ENCODE measurements around the gene PVALEF. TPM values are rescaled to one million over a fixed set of nuclear protein-coding genes. Genes with fewer than 3 reads are reported as not detected.

PVALEF gene
- total RNA-seq, 1 donor: not detected

GRCh38 chr17:81200201-81200600, 34.9 kb downstream of the PVALEF start:
- no peaks in the 10 kb centered on the region for H3K4me1 ChIP-seq (ENCODE audit: insufficient read depth, low read length)
- TF ChIP-seq CTCF (IDR thresholded peaks at IDR 0.05; ENCODE audit: extremely low read depth, low read depth, low read length): no peak
- H3K4me2 ChIP-seq (ENCODE audit: insufficient read depth, low read length): no peak overlapping the region

GRCh38 chr17:81200695-81201580, 35.6 kb downstream of the PVALEF start:
- Histone ChIP-seq H3K4me3 (ENCODE audit: insufficient read depth, low read length) (no peak overlapping the region), H3K36me3 (ENCODE audit: insufficient read depth, low read length) (no peaks in the 10 kb centered on the region)
- TF ChIP-seq CTCF (IDR thresholded peaks at IDR 0.05; ENCODE audit: extremely low read depth, low read depth, low read length): peak; percentile 69

More at GRCh38 chr17:81200201-81200600, 34.9 kb downstream of the PVALEF start:
- Histone ChIP-seq H3K36me3 (ENCODE audit: insufficient read depth, low read length) (no peaks in the 10 kb centered on the region), H4K20me1 (ENCODE audit: insufficient read depth, low read length) (no peaks in the 10 kb centered on the region), H3K79me2 (ENCODE audit: insufficient read depth, low read length) (no peaks in the 10 kb centered on the region), H2AFZ (ENCODE audit: low read length) (peak overlapping the region; percentile 74), H3K27me3 (ENCODE audit: insufficient read depth, low read length) (no peaks in the 10 kb centered on the region), H3K9me3 (ENCODE audit: low read depth, low read length) (no peaks in the 10 kb centered on the region), H3K27ac (ENCODE audit: low read depth, low read length) (no peak overlapping the region), H3K4me3 (ENCODE audit: insufficient read depth, low read length) (no peak overlapping the region)
- DNase-seq (ENCODE audit: insufficient read length, low spot score, missing footprints): no peak

GRCh38 chr17:81202318-81202717, 37.0 kb downstream of the PVALEF start:
- no peaks in the 10 kb centered on the region for H4K20me1 ChIP-seq (ENCODE audit: insufficient read depth, low read length)
- no peaks in the 10 kb centered on the region for H3K27me3 ChIP-seq (ENCODE audit: insufficient read depth, low read length)
- H3K27ac ChIP-seq (ENCODE audit: low read depth, low read length): no peak overlapping the region
- no peak overlapping the region for H2AFZ ChIP-seq (ENCODE audit: low read length)
- DNase-seq (ENCODE audit: insufficient read length, low spot score, missing footprints): no peak
- no peak overlapping the region for H3K4me2 ChIP-seq (ENCODE audit: insufficient read depth, low read length)
- no peaks in the 10 kb centered on the region for H3K9me3 ChIP-seq (ENCODE audit: low read depth, low read length)
- no peak overlapping the region for H3K4me3 ChIP-seq (ENCODE audit: insufficient read depth, low read length)
- TF ChIP-seq CTCF (IDR thresholded peaks at IDR 0.05; ENCODE audit: extremely low read depth, low read depth, low read length): no peak
- no peaks in the 10 kb centered on the region for H3K79me2 ChIP-seq (ENCODE audit: insufficient read depth, low read length)
- no peaks in the 10 kb centered on the region for H3K36me3 ChIP-seq (ENCODE audit: insufficient read depth, low read length)
- no peaks in the 10 kb centered on the region for H3K4me1 ChIP-seq (ENCODE audit: insufficient read depth, low read length)

More at GRCh38 chr17:81200695-81201580, 35.6 kb downstream of the PVALEF start:
- Histone ChIP-seq H3K27me3 (ENCODE audit: insufficient read depth, low read length) (no peaks in the 10 kb centered on the region), H4K20me1 (ENCODE audit: insufficient read depth, low read length) (no peaks in the 10 kb centered on the region), H3K9me3 (ENCODE audit: low read depth, low read length) (no peaks in the 10 kb centered on the region), H2AFZ (ENCODE audit: low read length) (peak overlapping the region; percentile 74), H3K79me2 (ENCODE audit: insufficient read depth, low read length) (no peaks in the 10 kb centered on the region), H3K27ac (ENCODE audit: low read depth, low read length) (no peak overlapping the region), H3K4me1 (ENCODE audit: insufficient read depth, low read length) (no peaks in the 10 kb centered on the region), H3K4me2 (ENCODE audit: insufficient read depth, low read length) (no peak overlapping the region)
- peak; percentile 100 for DNase-seq (ENCODE audit: insufficient read length, low spot score, missing footprints)

- no peaks in the 10 kb centered on the region for H3K79me2 ChIP-seq (ENCODE audit: insufficient read depth, low read length)
- H3K36me3 ChIP-seq (ENCODE audit: insufficient read depth, low read length): no peaks in the 10 kb centered on the region
- no peaks in the 10 kb centered on the region for H3K27me3 ChIP-seq (ENCODE audit: insufficient read depth, low read length)
- TF ChIP-seq CTCF (IDR thresholded peaks at IDR 0.05; ENCODE audit: extremely low read depth, low read depth, low read length): no peak
- H2AFZ ChIP-seq (ENCODE audit: low read length): no peak overlapping the region
- H4K20me1 ChIP-seq (ENCODE audit: insufficient read depth, low read length): no peaks in the 10 kb centered on the region
- peak; percentile 54 for DNase-seq (ENCODE audit: insufficient read length, low spot score, missing footprints)
- H3K9me3 ChIP-seq (ENCODE audit: low read depth, low read length): no peaks in the 10 kb centered on the region
- H3K4me1 ChIP-seq (ENCODE audit: insufficient read depth, low read length): no peaks in the 10 kb centered on the region
- no peak overlapping the region for H3K27ac ChIP-seq (ENCODE audit: low read depth, low read length)
- H3K4me2 ChIP-seq (ENCODE audit: insufficient read depth, low read length): no peak overlapping the region
- H3K4me3 ChIP-seq (ENCODE audit: insufficient read depth, low read length): no peak overlapping the region
Measured at GRCh38 chr17:81203136-81203535, 37.8 kb downstream of the PVALEF start.
